Measurements from ENCODE around the gene UCP2.

The UCP2 gene, protein sequence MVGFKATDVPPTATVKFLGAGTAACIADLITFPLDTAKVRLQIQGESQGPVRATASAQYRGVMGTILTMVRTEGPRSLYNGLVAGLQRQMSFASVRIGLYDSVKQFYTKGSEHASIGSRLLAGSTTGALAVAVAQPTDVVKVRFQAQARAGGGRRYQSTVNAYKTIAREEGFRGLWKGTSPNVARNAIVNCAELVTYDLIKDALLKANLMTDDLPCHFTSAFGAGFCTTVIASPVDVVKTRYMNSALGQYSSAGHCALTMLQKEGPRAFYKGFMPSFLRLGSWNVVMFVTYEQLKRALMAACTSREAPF

DNA sequence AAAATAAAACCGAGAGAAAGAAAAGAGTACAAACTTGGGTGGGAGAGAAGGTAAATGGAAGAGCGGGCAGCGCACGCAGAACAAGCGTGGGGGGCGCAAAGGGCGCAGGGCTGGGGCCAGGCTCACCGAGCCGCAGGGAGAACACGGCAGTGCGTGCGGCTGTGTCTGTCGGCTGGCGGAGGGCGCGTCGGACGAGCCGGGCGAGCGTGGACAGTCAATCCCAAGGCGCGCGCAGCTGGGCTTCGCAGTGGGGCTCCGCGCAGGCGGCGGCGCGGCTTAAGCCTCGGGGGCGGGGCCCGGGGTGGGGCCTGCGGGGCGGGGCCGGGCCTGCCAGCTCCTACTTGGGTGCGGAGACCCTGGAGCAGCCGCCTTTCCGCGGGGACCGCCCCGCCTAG, at the start of gene UCP2:
UCP2 (minus strand) TSS at position 249 of the 395 bp plus-strand sequence. CDS start 4,465 bp downstream, outside the sequence.
- TF ChIP-seq, protein P1, sequence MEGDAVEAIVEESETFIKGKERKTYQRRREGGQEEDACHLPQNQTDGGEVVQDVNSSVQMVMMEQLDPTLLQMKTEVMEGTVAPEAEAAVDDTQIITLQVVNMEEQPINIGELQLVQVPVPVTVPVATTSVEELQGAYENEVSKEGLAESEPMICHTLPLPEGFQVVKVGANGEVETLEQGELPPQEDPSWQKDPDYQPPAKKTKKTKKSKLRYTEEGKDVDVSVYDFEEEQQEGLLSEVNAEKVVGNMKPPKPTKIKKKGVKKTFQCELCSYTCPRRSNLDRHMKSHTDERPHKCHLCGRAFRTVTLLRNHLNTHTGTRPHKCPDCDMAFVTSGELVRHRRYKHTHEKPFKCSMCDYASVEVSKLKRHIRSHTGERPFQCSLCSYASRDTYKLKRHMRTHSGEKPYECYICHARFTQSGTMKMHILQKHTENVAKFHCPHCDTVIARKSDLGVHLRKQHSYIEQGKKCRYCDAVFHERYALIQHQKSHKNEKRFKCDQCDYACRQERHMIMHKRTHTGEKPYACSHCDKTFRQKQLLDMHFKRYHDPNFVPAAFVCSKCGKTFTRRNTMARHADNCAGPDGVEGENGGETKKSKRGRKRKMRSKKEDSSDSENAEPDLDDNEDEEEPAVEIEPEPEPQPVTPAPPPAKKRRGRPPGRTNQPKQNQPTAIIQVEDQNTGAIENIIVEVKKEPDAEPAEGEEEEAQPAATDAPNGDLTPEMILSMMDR (IDR thresholded peaks at IDR 0.05; ENCODE audit: low read depth, low read length, missing control alignments) = no peak
- no peak for DNase-seq (ENCODE audit: low read depth)
- H3K4me3 ChIP-seq (ENCODE audit: low read depth, low read length) = peak within 1 kb of the TSS; percentile 94

DNA sequence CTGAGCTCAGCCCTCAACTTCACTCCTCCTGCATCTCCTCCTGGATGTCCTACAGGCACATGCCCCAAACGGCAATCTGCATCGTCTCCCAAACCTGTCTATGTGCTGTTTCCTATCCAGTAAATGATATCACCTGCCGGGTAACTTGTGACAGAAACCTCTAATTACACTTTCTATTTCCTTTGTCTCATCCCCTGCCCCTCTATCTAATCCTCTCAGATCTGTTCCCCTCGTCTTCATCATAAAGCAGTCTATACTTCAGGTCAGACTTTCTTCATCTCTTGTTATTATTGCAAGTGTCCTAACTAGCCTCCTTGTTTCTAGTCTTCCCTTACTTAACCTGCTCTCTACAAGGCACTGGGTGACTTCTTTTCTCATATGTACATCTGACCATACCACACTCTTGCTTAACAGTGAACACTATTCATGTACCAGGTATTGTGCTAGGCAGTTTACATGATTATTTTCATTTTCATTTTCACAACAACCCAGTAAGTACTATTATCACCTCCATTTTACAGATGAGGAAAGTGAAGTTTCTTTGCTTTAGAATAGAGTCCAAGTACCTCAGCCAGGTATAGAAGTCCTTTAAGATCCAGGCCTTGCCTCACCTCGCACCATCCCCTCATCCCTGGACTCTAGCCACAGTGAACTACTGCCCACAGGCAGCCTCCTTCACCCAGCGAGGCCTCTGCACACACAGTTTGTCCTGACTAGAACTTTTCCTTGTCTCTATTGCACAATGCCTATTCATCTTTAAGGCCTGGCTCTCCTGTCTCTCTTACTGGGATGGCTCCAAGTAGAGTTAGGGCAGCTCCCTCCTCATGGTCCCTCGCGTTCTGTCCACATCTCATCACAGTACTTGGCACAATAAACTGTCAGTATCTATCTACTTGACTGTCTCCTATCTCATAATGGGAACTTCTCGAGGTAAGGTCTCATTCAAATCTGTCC, 48.4 kb upstream of the UCP2 start:
- no peak for DNase-seq (ENCODE audit: low read depth)

DNA sequence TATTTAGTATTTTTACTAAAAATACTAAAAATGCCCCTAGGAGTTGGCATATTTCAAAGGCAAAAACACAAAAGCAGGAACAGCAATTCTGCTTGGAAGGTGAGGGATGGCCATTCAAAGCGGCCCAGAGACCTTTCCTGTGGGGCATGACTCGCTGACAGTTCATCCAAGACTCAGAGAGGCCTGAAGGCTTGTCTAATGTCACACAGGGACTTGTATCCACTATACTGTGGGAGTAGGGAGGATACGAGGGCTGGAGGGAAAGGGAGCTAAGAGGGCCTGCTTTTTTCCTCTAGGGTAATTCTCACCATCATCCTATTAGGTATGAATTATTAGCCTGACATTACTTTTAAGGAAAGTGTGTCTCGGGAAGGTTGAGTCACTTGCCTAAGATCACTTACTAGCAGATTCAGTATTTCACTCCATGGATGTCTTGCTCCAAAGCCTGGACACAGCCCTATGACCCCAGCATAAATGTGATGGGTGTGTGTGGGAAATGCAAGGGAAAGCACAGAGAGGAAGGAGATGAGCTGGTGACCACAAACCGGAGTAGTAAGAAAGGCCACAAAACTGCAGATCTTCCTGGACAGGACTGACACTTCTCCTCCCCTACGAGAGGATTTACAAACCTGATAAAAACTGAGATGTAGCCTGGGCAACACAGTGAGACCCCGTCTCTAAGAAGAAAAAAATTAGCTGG, 43.0 kb upstream of the UCP2 start:
- no peak overlapping the region for H3K4me3 ChIP-seq (ENCODE audit: low read depth, low read length)
- no peak for DNase-seq (ENCODE audit: low read depth)
- TF ChIP-seq, protein P1 (IDR thresholded peaks at IDR 0.05; ENCODE audit: low read depth, low read length, missing control alignments) = no peak

More for the DNA sequence above, 48.4 kb upstream of the UCP2 start:
- TF ChIP-seq, protein P1 (IDR thresholded peaks at IDR 0.05; ENCODE audit: low read depth, low read length, missing control alignments) = no peak
- no peak overlapping the region for H3K4me3 ChIP-seq (ENCODE audit: low read depth, low read length)

DNA sequence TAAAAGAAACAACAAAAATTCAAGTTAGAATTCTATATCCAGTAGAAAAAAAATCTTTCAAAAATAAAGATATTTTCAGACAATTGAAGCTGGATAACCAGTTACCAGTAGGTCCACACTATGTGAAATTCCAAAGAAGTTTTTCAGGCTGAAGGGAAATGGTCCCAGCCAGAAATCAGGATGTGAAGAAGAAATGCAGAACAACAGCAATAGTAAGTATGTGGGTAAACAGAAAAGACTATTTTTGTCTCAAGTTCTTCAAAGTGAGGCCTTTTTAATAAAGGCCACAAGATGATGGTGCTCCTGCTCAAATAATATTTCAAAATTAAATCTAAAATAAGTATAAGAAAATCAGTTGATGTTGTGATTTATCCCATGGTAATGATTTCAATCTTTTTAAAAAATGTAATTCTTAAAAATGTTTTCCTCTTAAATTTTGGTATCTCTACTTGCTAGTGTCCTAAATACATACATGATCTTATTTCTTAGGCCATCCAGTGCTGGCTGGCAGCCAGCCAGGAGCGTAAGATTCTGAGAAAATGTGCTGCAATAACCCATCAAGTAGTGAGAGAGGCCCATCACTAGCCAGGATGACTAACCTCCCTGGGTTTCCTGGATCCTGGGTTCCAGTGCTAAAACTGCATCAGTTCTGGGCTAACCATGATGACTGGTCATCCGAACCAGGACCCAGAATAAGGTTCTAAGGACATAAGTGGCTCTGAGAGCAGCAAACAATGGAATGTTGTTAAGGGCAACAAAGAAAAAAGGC, 41.8 kb upstream of the UCP2 start:
- DNase-seq (ENCODE audit: low read depth) = no peak
- H3K4me3 ChIP-seq (ENCODE audit: low read depth, low read length) = no peak overlapping the region
- TF ChIP-seq, protein P1 (IDR thresholded peaks at IDR 0.05; ENCODE audit: low read depth, low read length, missing control alignments) = no peak

DNA sequence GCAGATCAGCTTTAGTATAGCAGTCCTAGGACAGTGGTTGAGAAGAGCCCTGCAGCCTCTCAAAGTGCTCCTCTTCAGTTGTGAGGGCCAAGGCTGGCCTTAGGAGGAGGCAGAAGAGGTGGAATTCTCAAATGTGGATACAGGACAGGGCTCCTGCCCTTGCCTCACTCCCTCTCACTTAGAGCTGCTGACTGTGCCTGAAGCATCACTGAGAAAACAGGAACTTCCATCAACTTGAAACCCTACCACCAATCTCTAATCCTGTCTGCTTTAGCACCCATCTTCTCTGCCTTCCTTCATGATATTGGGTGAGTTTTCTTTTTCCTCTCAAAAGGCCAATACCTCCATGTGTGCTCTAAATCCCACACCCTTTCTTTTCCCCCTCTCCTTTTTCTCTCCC, 40.6 kb upstream of the UCP2 start:
- TF ChIP-seq, protein P1 (IDR thresholded peaks at IDR 0.05; ENCODE audit: low read depth, low read length, missing control alignments) = no peak
- DNase-seq (ENCODE audit: low read depth) = no peak
- H3K4me3 ChIP-seq (ENCODE audit: low read depth, low read length) = no peak overlapping the region

DNA sequence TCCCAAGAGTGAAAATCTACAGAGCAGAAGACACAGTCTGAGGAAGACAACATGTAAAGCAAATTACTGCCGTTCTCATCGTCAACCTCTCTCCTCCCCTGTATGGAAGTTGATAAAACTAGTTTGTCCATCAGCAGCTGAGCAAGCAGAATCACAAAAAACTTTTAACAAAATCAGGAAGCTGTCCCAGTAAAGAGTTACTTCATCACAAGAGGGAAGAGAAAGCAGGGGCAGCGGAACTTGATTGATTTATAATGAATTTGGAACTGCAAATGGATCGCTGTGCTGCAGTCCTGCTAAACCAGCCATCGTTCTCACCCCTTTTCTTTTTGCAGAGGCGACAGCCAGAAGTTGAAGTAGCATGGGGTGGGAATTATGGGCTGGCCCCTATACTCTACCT, 39.9 kb upstream of the UCP2 start:
- H3K4me3 ChIP-seq (ENCODE audit: low read depth, low read length) = no peak overlapping the region
- TF ChIP-seq, protein P1 (IDR thresholded peaks at IDR 0.05; ENCODE audit: low read depth, low read length, missing control alignments) = no peak
- DNase-seq (ENCODE audit: low read depth) = no peak
